Neural progenitor cell (in vitro differentiated cells): ENCODE data around the gene PON2. TPM values are rescaled to one million over a fixed set of nuclear protein-coding genes. Genes with fewer than 3 reads are reported as not detected.

ENCODE experiments used
- DNase-seq: peaks from one replicate; pipeline ENCODE4 v3.0.0-alpha.2; 2016; ENCODE audit warnings: low spot score
- H2AFZ ChIP-seq: fragments of 200-600 bp; sonication (generic); replicated peaks from 2 replicates; pipeline ENCODE4 v1.6.1; 2016; ENCODE audit warnings: antibody characterized with exemption
- H3F3A ChIP-seq: fragments of 200-600 bp; sonication (generic); 2 replicates; pipeline ENCODE4 v1.6.1; 2016; ENCODE audit warnings: antibody characterized with exemption, low read depth
- H3K27ac ChIP-seq: fragments of 200-600 bp; sonication (generic); 2 replicates; pipeline ENCODE4 v1.5.1; 2016; ENCODE audit warnings: mild to moderate bottlenecking
- H3K27me3 ChIP-seq: fragments of 200-600 bp; sonication (generic); 2 replicates; pipeline ENCODE4 v1.6.1; 2016; ENCODE audit warnings: mild to moderate bottlenecking, moderate library complexity
- H3K36me3 ChIP-seq: fragments of 200-600 bp; sonication (generic); 2 replicates; pipeline ENCODE4 v1.5.1; 2016
- H3K4me1 ChIP-seq: fragments of 200-600 bp; sonication (generic); 2 replicates; pipeline ENCODE4 v1.6.1; 2016; ENCODE audit warnings: mixed run types
- H3K4me2 ChIP-seq: fragments of 200-600 bp; sonication (generic); 2 replicates; pipeline ENCODE4 v1.6.1; 2016
- H3K4me3 ChIP-seq: fragments of 200-600 bp; sonication (generic); 2 replicates; pipeline ENCODE4 v1.5.1; 2016
- H3K79me2 ChIP-seq: fragments of 200-600 bp; sonication (generic); 2 replicates; pipeline ENCODE4 v1.6.1; 2016; ENCODE audit warnings: low read depth
- H3K9ac ChIP-seq: fragments of 200-600 bp; sonication (generic); 2 replicates; pipeline ENCODE4 v1.6.1; 2016
- H3K9me3 ChIP-seq: fragments of 200-600 bp; sonication (generic); 2 replicates; pipeline ENCODE4 v1.5.1; 2016; ENCODE audit warnings: low read depth
- H4K20me1 ChIP-seq: fragments of 200-600 bp; sonication (generic); 2 replicates; pipeline ENCODE4 v1.6.1; 2016; ENCODE audit warnings: low read depth
- H3K27ac Mint-ChIP-seq: 3 replicates; pipeline ENCODE4 v1.8.0; 2021; ENCODE audit warnings: mixed read lengths
- H3K27me3 Mint-ChIP-seq: 2 replicates; pipeline ENCODE4 v1.8.0; 2022; ENCODE audit warnings: low read depth, mild to moderate bottlenecking, inconsistent platforms, moderate library complexity, mixed read lengths; ENCODE audit not compliant: insufficient read depth
- H3K36me3 Mint-ChIP-seq: 3 replicates; pipeline ENCODE4 v1.8.0; 2021; ENCODE audit warnings: mixed read lengths
- H3K4me1 Mint-ChIP-seq: 3 replicates; pipeline ENCODE4 v1.8.0; 2021; ENCODE audit warnings: mixed read lengths
- H3K4me3 Mint-ChIP-seq: 3 replicates; pipeline ENCODE4 v1.8.0; 2021; ENCODE audit warnings: mild to moderate bottlenecking, moderate library complexity, mixed read lengths
- H3K9me3 Mint-ChIP-seq: 3 replicates; pipeline ENCODE4 v1.8.0; 2020; ENCODE audit warnings: mixed read lengths
- CTCF ChIP-seq: fragments of 200-600 bp; sonication (generic); IDR thresholded peaks from 2 replicates; pipeline ENCODE4 v1.5.1; 2017; ENCODE audit warnings: antibody characterized with exemption, mild to moderate bottlenecking
- EZH2 ChIP-seq: fragments of 200-600 bp; sonication (generic); IDR thresholded peaks from 2 replicates; pipeline ENCODE4 v1.6.1; 2017; ENCODE audit warnings: antibody characterized with exemption, mild to moderate bottlenecking, moderate library complexity
- EZH2phosphoT487 ChIP-seq: fragments of 200-600 bp; sonication (generic); IDR thresholded peaks from 2 replicates; pipeline ENCODE4 v1.6.1; 2017; ENCODE audit warnings: antibody characterized with exemption
- total RNA-seq: library from RNA; depleted of rRNA; stranded (reverse); fragments of >200 nt; gene quantifications from 2 replicates; pipeline ENCODE4 v1.2.3, GENCODE V29; 2015; ENCODE audit warnings: low replicate concordance

The PON2 gene
- total RNA-seq = 123 and 190 TPM in 2 replicates

GRCh38 chr7:95434557-95435421 lies at the start of gene PON2:
PON2 (minus strand) TSS chr7:95435028; CDS start chr7:95434951, 77 bp downstream.
- H3K4me1 ChIP-seq = peaks cover 5% of the 10 kb centered on the region
- H3F3A ChIP-seq = peaks cover 9% of the 10 kb centered on the region

GRCh38 chr7:95482424-95482823 lies 47.6 kb upstream of the PON2 start:
- DNase-seq = no peak
- H3K27me3 ChIP-seq = no peaks in the 10 kb centered on the region
- H3K27ac ChIP-seq = no peak overlapping the region
- no peak overlapping the region for H2AFZ ChIP-seq
- peaks cover 6% of the 10 kb centered on the region for H3K9me3 Mint-ChIP-seq
- no peak for TF ChIP-seq EZH2phosphoT487
- TF ChIP-seq EZH2 = no peak
- no peak for TF ChIP-seq CTCF
- H3K27ac Mint-ChIP-seq = peak overlapping the region; percentile 72
- H3K36me3 Mint-ChIP-seq = no peaks in the 10 kb centered on the region
- H3K4me1 Mint-ChIP-seq = peaks cover 16% of the 10 kb centered on the region
- H4K20me1 ChIP-seq = no peaks in the 10 kb centered on the region
- H3K9me3 ChIP-seq = no peaks in the 10 kb centered on the region
- no peaks in the 10 kb centered on the region for H3K4me1 ChIP-seq
- no peak overlapping the region for H3K4me2 ChIP-seq
- no peaks in the 10 kb centered on the region for H3K79me2 ChIP-seq
- no peaks in the 10 kb centered on the region for H3F3A ChIP-seq
- H3K27me3 Mint-ChIP-seq = peaks cover 3% of the 10 kb centered on the region
- no peak overlapping the region for H3K9ac ChIP-seq
- no peak overlapping the region for H3K4me3 ChIP-seq
- H3K36me3 ChIP-seq = no peaks in the 10 kb centered on the region
- H3K4me3 Mint-ChIP-seq = no peak overlapping the region

More at GRCh38 chr7:95434557-95435421, at the start of gene PON2:
- H4K20me1 ChIP-seq = no peaks in the 10 kb centered on the region
- peak within 1 kb of the TSS; percentile 100 for H3K27ac Mint-ChIP-seq
- no peaks in the 10 kb centered on the region for H3K27me3 ChIP-seq
- H3K9me3 ChIP-seq = no peaks in the 10 kb centered on the region
- H3K4me3 ChIP-seq = peak within 1 kb of the TSS; percentile 70
- H2AFZ ChIP-seq = peak within 1 kb of the TSS; percentile 89
- peak; percentile 92 for DNase-seq
- H3K36me3 ChIP-seq = no peaks in the 10 kb centered on the region
- no peak for TF ChIP-seq CTCF
- TF ChIP-seq EZH2 = no peak
- no peak for TF ChIP-seq EZH2phosphoT487
- peak within 1 kb of the TSS; percentile 23 for H3K27ac ChIP-seq
- H3K9ac ChIP-seq = peak within 1 kb of the TSS; percentile 76
- H3K4me2 ChIP-seq = peak within 1 kb of the TSS; percentile 79
- peaks cover 41% of the 10 kb centered on the region for H3K4me1 Mint-ChIP-seq
- no peaks in the 10 kb centered on the region for H3K9me3 Mint-ChIP-seq
- peaks cover 49% of the 10 kb centered on the region for H3K79me2 ChIP-seq
- peaks cover 2% of the 10 kb centered on the region for H3K27me3 Mint-ChIP-seq
- H3K4me3 Mint-ChIP-seq = peak within 1 kb of the TSS; percentile 88
- H3K36me3 Mint-ChIP-seq = peaks cover 20% of the 10 kb centered on the region

- Mint-ChIP-seq H3K27ac (no peak overlapping the region), H3K4me3 (no peak overlapping the region), H3K9me3 (peaks cover 6% of the 10 kb centered on the region), H3K27me3 (peaks cover 3% of the 10 kb centered on the region), H3K4me1 (peaks cover 25% of the 10 kb centered on the region), H3K36me3 (no peaks in the 10 kb centered on the region)
- H3K9me3 ChIP-seq = no peaks in the 10 kb centered on the region
- H3K36me3 ChIP-seq = no peaks in the 10 kb centered on the region
- no peaks in the 10 kb centered on the region for H3F3A ChIP-seq
- TF ChIP-seq EZH2phosphoT487 (no peak), EZH2 (no peak), CTCF (no peak)
- H3K4me3 ChIP-seq = no peak overlapping the region
- no peak overlapping the region for H2AFZ ChIP-seq
- H3K27ac ChIP-seq = no peak overlapping the region
- H3K27me3 ChIP-seq = no peaks in the 10 kb centered on the region
- H3K9ac ChIP-seq = no peak overlapping the region
- no peaks in the 10 kb centered on the region for H4K20me1 ChIP-seq
- no peaks in the 10 kb centered on the region for H3K79me2 ChIP-seq
- no peak for DNase-seq
- H3K4me1 ChIP-seq = peaks cover 4% of the 10 kb centered on the region
- no peak overlapping the region for H3K4me2 ChIP-seq
Measured at GRCh38 chr7:95481271-95482165, 46.7 kb upstream of the PON2 start.
